OCI-LY7 (cell line): ENCODE data around the gene GGT6. TPM values are rescaled to one million over a fixed set of nuclear protein-coding genes. Genes with fewer than 3 reads are reported as not detected.

ENCODE experiments used
- BruUV-seq: library from RNA; stranded (reverse); fragments of 400-500 nt; replicated peaks from 2 replicates; lab custom pipeline; 2021; lab: Mats Ljungman, UMichigan
- CTCF ChIA-PET: fragments of 300-600 bp; sonication (Branson Sonifier 250); formaldehyde crosslinking; loops from one replicate; lab custom pipeline; 2022; ENCODE audit warnings: antibody characterized with exemption; ENCODE audit not compliant: unreplicated experiment; lab: Charles Lee
- POLR2A ChIA-PET: fragments of 300-600 bp; sonication (Branson Sonifier 250); formaldehyde crosslinking; loops from one replicate; lab custom pipeline; 2022; ENCODE audit warnings: antibody characterized with exemption; lab: Charles Lee
- DNase-seq: peaks from one replicate; pipeline ENCODE4 v3.0.0-alpha.2; 2015; ENCODE audit warnings: low spot score
- H2AFZ ChIP-seq: fragments of 200-600 bp; sonication (generic), shearing (Covaris generic); 2 replicates; pipeline ENCODE4 v1.6.1; 2014; ENCODE audit warnings: mild to moderate bottlenecking, antibody characterized with exemption, low read length, moderate library complexity
- H3K27ac ChIP-seq: fragments of 200-600 bp; sonication (generic); 2 replicates; pipeline ENCODE4 v1.5.1; 2014; ENCODE audit warnings: mixed run types, low read depth, mild to moderate bottlenecking, moderate library complexity, low read length, inconsistent platforms; ENCODE audit not compliant: poor library complexity, severe bottlenecking
- H3K36me3 ChIP-seq: fragments of 200-600 bp; sonication (generic); 2 replicates; pipeline ENCODE4 v1.6.1; 2014; ENCODE audit warnings: mild to moderate bottlenecking, antibody characterized with exemption, low read length, moderate library complexity, mixed read lengths; ENCODE audit not compliant: insufficient read depth
- H3K4me1 ChIP-seq: fragments of 200-600 bp; sonication (generic); 2 replicates; pipeline ENCODE4 v1.5.1; 2014; ENCODE audit warnings: mild to moderate bottlenecking, low read length; ENCODE audit not compliant: insufficient read depth, poor library complexity, severe bottlenecking
- H3K4me2 ChIP-seq: fragments of 200-600 bp; sonication (generic); 2 replicates; pipeline ENCODE4 v1.6.1; 2014; ENCODE audit warnings: mild to moderate bottlenecking, low read length
- H3K4me3 ChIP-seq: fragments of 200-600 bp; sonication (generic); 2 replicates; pipeline ENCODE4 v1.5.1; 2014; ENCODE audit warnings: mild to moderate bottlenecking, low read depth, low read length; ENCODE audit not compliant: poor library complexity, severe bottlenecking
- H3K79me2 ChIP-seq: fragments of 200-600 bp; sonication (generic); 2 replicates; pipeline ENCODE4 v1.6.1; 2016; ENCODE audit warnings: low read depth, mild to moderate bottlenecking, low read length, moderate library complexity, mixed read lengths; ENCODE audit not compliant: insufficient read depth
- H3K9me2 ChIP-seq: fragments of 200-600 bp; sonication (generic); 2 replicates; pipeline ENCODE4 v1.6.1; 2016; ENCODE audit warnings: mild to moderate bottlenecking, low read length, mixed read lengths; ENCODE audit not compliant: insufficient read depth
- H3K9me3 ChIP-seq: fragments of 200-600 bp; sonication (generic); 2 replicates; pipeline ENCODE4 v1.6.1; 2014; ENCODE audit warnings: mild to moderate bottlenecking, mixed run types, low read length, mixed read lengths
- H4K20me1 ChIP-seq: fragments of 200-600 bp; sonication (generic); 2 replicates; pipeline ENCODE4 v1.6.1; 2014; ENCODE audit warnings: mild to moderate bottlenecking, antibody characterized with exemption, low read length, moderate library complexity, mixed read lengths; ENCODE audit not compliant: insufficient read depth
- EZH2phosphoT487 ChIP-seq: fragments of 200-600 bp; sonication (generic); IDR thresholded peaks from 2 replicates; pipeline ENCODE4 v1.6.1; 2018; ENCODE audit warnings: low read depth, borderline replicate concordance, mild to moderate bottlenecking, mixed run types, antibody characterized with exemption, low read length, moderate library complexity, mixed read lengths
- intact Hi-C: fragments of 100-400 bp; cut with micrococcal nuclease; formaldehyde crosslinking; loops from one replicate; pipeline ENCODE4 v1.10.0; 2022; ENCODE audit not compliant: unreplicated experiment
- total RNA-seq, 2 experiments: library from RNA; depleted of rRNA in 1 of 2; stranded (reverse); fragments of >200 nt in 1 of 2; shearing (Covaris generic) in 1 of 2; gene quantifications; 2 replicates each; pipeline ENCODE4 v1.2.3, GENCODE V29; 2014 to 2022
- TF ChIP-seq, protein P1 (sequence below): fragments of 200-600 bp; sonication (generic); conservative IDR thresholded peaks from 2 replicates; pipeline ENCODE4 v1.5.1; 2014; ENCODE audit warnings: mild to moderate bottlenecking, antibody characterized with exemption, low read length, moderate library complexity, mixed read lengths

GGT6 gene
- total RNA-seq, 2 experiments from 2014 or later: not detected

GRCh38 chr17:4514206-4514605, 46.2 kb downstream of the GGT6 start:
- Histone ChIP-seq H3K9me2 (no peaks in the 10 kb centered on the region), H3K4me1 (peaks cover 20% of the 10 kb centered on the region), H2AFZ (no peak overlapping the region), H3K4me3 (no peak overlapping the region), H3K9me3 (no peaks in the 10 kb centered on the region), H3K27ac (no peak overlapping the region), H4K20me1 (no peaks in the 10 kb centered on the region), H3K79me2 (no peaks in the 10 kb centered on the region), H3K4me2 (no peak overlapping the region), H3K36me3 (no peaks in the 10 kb centered on the region)
- CTCF ChIA-PET: no interaction called here
- no peak for TF ChIP-seq EZH2phosphoT487
- TF ChIP-seq, protein P1, sequence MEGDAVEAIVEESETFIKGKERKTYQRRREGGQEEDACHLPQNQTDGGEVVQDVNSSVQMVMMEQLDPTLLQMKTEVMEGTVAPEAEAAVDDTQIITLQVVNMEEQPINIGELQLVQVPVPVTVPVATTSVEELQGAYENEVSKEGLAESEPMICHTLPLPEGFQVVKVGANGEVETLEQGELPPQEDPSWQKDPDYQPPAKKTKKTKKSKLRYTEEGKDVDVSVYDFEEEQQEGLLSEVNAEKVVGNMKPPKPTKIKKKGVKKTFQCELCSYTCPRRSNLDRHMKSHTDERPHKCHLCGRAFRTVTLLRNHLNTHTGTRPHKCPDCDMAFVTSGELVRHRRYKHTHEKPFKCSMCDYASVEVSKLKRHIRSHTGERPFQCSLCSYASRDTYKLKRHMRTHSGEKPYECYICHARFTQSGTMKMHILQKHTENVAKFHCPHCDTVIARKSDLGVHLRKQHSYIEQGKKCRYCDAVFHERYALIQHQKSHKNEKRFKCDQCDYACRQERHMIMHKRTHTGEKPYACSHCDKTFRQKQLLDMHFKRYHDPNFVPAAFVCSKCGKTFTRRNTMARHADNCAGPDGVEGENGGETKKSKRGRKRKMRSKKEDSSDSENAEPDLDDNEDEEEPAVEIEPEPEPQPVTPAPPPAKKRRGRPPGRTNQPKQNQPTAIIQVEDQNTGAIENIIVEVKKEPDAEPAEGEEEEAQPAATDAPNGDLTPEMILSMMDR: no peak
- no TSS peak for BruUV-seq
- intact Hi-C loops: no loop called here
- no peak for DNase-seq
- POLR2A ChIA-PET: no interaction called here

DNA sequence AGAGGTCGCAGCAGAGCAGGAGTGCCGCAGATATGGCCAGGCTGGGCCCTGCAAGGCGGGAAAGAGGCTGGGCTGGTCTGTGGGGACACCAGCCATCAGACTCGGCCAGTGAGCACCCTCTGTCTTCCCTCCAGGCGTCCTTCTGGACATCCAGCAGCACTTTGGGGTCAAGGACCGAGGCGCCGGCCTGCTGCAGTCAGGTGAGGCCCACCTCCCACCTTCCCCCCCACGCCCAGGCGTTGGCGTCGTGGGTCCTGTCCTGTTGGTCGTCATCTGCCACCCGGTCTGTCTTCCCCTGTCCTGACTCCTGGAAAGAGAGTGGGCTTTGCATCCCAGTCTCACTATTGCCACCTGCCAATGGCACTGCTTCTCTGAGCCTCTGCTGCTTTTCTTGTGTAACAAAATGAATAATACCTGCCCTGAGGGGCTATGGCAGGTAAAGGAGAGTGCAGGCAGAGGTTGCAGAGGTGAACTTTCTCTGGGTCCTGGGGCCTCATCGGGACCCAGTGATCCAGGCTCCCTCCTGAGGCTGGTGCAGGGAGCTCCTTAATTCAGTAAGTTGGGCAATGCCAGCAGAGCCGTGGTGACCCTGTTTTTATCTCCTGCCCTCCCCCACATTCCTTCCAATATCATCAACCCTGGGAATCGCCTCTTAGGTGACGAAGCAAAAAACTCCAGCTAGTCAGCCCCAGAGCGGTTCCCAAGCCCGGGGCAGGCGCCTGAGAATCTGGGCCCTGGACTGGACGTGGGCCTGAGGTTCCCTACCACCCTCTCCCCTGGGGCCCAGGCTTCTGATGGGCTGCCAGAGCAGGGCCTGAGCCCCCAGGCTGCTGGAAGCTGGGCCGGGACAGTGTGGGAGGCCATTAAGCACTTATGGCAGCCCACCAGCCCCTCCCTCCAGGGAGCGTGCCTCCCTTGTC, 47.0 kb downstream of the GGT6 start:
- TF ChIP-seq, protein P1: no peak
- TF ChIP-seq EZH2phosphoT487: no peak
- POLR2A ChIA-PET: no interaction called here
- Histone ChIP-seq H3K79me2 (no peaks in the 10 kb centered on the region), H3K9me2 (no peaks in the 10 kb centered on the region), H3K9me3 (no peaks in the 10 kb centered on the region), H3K36me3 (no peaks in the 10 kb centered on the region), H3K27ac (no peak overlapping the region), H3K4me1 (peaks cover 13% of the 10 kb centered on the region), H4K20me1 (no peaks in the 10 kb centered on the region), H2AFZ (no peak overlapping the region), H3K4me3 (no peak overlapping the region), H3K4me2 (no peak overlapping the region)
- BruUV-seq: no TSS peak
- DNase-seq: no peak
- intact Hi-C loops: no loop called here
- CTCF ChIA-PET: no interaction called here
